ENCODE results near the gene LUC7L2. TPM values are rescaled to one million over a fixed set of nuclear protein-coding genes. Genes with fewer than 3 reads are reported as not detected.

Gene LUC7L2
- total RNA-seq, 4 donors from 2014 or later = 46.6 to 78.9 (median 61.1) TPM

DNA sequence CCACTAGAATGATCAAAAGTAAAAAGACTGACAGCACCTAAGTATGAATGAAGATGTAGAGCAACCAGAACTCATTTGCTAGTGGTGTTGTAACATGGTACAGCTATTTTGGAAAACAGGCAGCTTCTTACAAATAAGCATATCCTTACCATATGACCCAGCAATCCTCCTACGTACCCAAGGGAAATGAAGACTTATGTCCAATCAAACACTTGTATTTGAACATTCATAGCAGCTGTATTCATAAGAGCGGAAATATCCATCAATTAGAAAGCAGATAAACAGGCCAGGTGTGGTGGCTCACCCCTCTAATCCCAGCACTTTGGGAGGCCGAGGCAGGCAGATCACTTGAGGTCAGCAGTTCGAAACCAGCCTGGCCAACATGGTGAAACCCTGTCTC lies 70.7 kb downstream of the LUC7L2 start:
- TF ChIP-seq, protein P1, sequence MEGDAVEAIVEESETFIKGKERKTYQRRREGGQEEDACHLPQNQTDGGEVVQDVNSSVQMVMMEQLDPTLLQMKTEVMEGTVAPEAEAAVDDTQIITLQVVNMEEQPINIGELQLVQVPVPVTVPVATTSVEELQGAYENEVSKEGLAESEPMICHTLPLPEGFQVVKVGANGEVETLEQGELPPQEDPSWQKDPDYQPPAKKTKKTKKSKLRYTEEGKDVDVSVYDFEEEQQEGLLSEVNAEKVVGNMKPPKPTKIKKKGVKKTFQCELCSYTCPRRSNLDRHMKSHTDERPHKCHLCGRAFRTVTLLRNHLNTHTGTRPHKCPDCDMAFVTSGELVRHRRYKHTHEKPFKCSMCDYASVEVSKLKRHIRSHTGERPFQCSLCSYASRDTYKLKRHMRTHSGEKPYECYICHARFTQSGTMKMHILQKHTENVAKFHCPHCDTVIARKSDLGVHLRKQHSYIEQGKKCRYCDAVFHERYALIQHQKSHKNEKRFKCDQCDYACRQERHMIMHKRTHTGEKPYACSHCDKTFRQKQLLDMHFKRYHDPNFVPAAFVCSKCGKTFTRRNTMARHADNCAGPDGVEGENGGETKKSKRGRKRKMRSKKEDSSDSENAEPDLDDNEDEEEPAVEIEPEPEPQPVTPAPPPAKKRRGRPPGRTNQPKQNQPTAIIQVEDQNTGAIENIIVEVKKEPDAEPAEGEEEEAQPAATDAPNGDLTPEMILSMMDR (IDR thresholded peaks at IDR 0.05) = no peak
- DNase-seq (ENCODE audit: low spot score) (no peak), ATAC-seq (ENCODE audit: low FRiP score) (no peak)

DNA sequence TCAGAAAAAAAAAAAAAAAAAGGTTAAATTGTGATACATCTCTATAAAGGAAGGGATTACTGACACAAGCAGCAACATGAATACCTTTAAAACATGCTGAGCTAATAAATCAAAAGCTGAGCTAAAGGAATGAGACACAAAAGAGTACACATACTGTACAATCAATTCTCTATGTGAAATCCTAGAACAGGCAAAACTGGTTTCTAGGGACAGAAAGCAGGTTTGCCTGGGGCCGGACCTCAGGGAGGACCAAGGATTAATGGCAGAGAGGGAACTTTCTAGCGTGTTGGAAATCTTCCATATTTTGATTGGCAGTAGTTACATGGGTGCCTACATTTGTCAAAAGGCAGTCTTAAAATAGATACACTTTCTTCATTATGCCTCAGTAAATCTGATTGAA lies 71.3 kb downstream of the LUC7L2 start:
- ATAC-seq (ENCODE audit: low FRiP score) (no peak), DNase-seq (ENCODE audit: low spot score) (no peak)
- TF ChIP-seq, protein P1 (IDR thresholded peaks at IDR 0.05) = no peak

DNA sequence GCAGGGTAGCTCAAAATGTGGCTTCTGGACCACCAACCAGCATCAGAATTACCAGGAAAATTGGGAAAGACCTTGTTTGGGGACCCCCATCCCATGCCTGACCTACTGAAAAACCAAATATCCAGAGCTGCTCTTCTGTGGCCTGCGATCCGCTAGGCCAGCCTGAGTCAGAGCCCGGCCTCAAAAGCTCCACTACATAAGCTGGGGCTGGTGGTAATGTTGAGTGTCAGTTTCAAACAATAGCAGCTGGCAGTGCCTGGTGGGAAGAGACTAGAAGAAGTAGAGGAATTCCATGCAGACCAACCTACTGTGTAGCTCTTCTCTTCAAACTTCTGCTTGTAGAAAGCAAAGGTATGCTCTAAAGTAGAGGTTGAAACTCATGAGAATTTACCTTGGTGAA lies 71.8 kb downstream of the LUC7L2 start:
- TF ChIP-seq, protein P1 (IDR thresholded peaks at IDR 0.05) = no peak
- DNase-seq (ENCODE audit: low spot score) = no peak
- no peak for ATAC-seq (ENCODE audit: low FRiP score)

DNA sequence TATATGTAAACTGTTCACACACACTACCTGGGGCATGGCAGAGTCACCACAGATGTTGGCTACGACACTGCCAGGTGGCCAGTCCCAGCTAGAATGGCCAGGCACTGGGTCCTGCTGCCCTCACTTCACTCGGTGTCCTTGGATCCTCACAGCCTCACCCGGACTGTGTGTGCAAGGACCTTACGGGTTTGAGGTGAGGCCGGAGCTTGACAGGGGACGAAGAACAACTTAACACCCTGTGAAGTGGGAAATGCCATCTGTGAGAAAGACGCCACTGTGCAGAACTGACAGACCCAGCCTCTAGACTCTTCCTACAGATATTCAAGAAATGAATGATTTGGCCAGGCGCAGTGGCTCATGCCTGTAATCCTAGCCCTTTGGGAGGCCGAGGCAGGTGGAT lies 77.1 kb downstream of the LUC7L2 start:
- no peak for ATAC-seq (ENCODE audit: low FRiP score)
- no peak for DNase-seq (ENCODE audit: low spot score)
- TF ChIP-seq, protein P1 (IDR thresholded peaks at IDR 0.05) = no peak

DNA sequence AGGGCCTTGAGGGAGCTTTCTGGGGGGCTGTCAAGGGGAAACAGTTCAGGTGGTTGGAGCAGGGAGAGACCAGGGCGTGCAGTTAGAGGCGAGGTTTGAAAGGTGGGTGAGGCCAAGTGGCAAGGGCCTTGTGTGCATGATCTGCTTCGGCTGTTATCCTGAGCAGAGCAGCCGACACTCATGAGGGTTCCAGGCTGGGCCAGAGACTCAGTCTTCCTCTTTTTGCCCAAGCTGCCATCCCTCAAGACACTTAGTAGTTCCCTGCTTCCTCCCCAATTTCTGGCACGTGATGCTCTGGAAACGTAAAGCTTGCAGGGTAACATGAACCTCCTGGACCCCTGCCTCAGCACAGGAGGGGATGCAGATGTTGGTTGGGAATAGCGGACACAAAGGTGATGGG lies 79.7 kb downstream of the LUC7L2 start:
- no peak for ATAC-seq (ENCODE audit: low FRiP score)
- no peak for DNase-seq (ENCODE audit: low spot score)
- TF ChIP-seq, protein P1 (IDR thresholded peaks at IDR 0.05) = no peak

DNA sequence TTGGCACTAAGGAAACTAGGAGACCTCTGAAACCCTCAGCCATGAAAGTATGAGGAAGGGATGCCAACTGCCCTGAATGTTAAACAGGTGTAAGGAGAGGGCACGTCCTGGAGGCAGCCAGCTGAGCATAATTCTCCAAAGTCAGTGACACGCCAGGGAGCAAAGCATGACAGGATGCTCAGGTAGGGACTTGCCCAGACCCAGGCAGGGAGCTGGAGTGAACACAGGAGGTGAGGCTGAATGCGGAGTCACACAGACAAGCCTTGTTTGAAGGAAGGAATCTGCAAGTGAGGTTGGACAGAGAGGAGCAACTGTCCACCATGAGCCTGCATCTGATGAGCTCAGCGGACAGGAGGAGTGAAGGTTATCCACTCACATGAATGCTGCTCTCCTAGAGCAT lies 82.3 kb downstream of the LUC7L2 start:
- DNase-seq (ENCODE audit: low spot score) = no peak
- ATAC-seq (ENCODE audit: low FRiP score) = no peak
- TF ChIP-seq, protein P1 (IDR thresholded peaks at IDR 0.05) = no peak

DNA sequence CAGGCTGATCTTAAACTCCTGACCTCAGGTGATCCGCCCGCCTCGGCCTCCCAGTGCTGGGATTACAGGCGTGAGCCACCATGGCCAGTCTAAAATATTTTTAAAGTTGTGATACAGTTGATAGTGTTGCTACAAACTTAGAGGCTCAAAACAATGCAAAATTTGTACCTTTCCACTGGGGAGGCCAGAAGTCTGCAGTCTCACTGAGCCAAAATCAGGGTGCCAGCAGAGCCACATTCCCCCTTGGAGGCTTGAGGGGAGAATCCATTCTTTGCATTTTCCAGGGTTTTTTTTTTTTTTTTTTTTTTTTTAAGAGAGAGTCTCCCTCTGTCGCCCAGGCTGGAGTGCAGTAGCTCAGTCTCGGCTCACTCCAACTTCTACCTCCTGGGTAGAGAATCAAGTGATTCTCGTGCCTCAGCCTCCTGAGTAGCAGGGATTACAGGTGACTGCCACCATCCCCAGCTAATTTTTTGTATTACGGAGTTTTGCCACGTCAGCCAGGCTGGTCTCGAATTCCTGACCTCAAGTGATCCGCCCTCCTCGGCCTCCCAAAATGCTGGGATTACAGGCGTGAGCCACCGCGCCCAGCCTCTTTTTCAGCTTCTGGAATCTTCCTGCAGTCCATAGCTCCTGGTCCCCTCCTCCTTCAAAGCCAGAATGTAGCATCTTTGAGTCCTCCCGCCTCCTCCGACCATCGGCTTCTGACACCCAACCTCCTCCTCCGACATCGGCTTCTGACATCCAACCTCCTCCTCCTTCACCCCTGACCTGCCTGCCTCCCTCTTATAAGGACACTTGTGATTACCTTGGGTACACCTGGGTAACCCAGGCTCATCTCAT lies 86.6 kb downstream of the LUC7L2 start:
- no peak for ATAC-seq (ENCODE audit: low FRiP score)
- DNase-seq (ENCODE audit: low spot score) = no peak
- TF ChIP-seq, protein P1 (IDR thresholded peaks at IDR 0.05) = no peak

Data from omental fat pad (tissue), 4 donors.